HG03565 (cell line): ENCODE results near the gene KRTAP5-10.
"Not testable (repeated sequence)": the region's sequence is repeated elsewhere in the genome, so short reads cannot be mapped to it uniquely, and the experiment has no call there.

Experiments
- ATAC-seq: cut with Tn5 transposase; IDR thresholded peaks from one replicate; pipeline ENCODE4 v1.9.1; 2021; ENCODE audit warnings: mild to moderate bottlenecking, moderate library complexity; ENCODE audit not compliant: unreplicated experiment

KRTAP5-10 gene

DNA sequence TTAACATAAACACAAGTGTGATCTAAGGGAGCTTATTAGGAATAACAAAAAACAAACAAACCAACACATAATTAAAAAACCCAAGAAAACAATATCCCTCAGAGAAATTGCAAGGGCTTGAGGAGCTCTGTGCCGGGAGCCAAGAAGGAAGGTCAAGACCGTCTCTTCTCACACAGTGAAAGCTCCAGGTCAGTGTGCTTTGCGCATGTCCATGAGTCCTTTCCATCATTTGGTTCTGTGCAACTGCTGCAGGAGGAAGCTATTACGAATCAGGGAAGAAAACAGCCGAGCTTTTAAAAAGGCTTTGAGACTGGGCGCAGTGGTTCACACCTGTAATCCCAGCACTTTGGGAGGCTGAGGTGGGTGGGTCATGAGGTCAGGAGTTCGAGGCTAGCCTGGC is 23.0 kb upstream of the KRTAP5-10 start:
- ATAC-seq = no peak

GRCh38 chr11:71542879-71543777 is 22.2 kb upstream of the KRTAP5-10 start:
- no peak for ATAC-seq

DNA sequence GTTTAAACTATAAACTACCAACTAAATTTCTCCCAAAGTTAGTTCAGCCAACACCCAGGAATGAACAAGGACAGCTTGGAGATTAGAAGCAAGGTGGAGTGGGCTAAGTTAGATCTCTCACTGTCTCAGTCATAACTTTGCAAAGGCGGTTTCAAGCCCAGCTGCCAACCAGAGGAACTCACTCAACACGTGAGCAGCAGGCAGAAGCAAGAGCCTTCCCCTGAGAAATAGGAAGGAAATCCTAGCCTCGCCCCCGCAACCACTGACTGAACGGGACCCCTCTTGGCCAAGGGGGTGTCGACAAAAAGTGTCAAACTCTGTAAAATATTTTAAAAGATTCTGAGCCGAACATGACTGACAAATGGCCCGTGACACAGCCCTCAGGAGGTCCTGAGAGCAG is 21.5 kb upstream of the KRTAP5-10 start:
- no peak for ATAC-seq

DNA sequence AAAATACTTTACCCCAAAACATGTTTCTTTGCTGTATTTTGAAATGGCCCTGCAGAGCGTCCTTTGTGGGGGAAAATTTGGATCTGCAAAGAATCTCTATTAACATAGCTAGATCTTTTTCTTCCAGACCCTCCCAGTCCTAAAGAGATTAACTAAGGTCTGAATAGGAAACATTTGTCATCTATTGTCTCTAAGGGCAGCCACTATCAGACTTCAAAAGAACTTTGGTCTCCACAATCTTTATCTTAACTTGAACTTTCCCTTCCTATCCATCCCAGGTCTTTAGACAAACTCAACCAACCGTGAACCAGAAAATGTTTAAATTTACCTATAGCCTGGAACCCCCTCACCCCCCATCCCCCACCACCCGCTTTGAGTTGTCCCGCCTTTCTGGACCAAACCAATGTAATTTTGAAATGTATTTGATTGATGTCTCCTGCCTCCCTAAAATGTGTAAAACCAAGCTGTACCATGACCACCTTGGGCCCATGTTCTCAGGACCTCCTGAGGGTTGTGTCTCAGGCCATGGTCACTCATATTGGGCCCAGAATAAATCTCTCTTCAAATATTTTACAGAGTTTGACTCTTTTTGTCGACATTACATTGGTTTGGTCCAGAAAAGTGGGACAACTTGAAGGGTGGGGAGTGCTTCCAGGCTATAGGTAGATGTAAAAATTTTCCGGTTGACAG is 20.7 kb upstream of the KRTAP5-10 start:
- ATAC-seq = no peak

DNA sequence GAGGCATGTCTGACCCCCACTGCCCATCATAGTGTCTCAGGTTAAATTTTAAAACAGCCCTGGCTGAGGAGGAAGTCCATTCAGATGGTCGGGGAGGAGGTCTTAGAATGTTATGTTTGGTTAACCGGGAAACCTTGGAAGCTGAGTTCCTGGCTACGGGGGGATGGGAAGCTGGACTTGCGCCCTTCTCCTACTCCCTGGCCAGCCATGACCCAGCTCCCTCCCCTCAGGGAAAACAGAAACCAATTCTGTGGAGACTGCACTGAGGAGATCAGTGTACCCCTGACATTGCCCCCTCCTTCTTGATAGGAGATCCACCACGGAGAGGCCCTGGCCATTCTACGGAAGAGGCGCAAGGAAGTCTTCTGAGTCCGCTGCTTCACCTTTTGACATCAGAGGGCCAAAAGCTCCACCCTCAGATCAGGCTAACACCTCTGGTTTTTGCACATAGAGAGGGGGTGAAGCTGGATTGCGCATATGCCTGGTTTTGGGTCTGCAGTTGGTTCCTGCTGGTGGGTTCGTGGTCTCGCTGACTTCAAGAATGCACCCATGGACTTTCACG is 19.9 kb upstream of the KRTAP5-10 start:
- no peak for ATAC-seq

DNA sequence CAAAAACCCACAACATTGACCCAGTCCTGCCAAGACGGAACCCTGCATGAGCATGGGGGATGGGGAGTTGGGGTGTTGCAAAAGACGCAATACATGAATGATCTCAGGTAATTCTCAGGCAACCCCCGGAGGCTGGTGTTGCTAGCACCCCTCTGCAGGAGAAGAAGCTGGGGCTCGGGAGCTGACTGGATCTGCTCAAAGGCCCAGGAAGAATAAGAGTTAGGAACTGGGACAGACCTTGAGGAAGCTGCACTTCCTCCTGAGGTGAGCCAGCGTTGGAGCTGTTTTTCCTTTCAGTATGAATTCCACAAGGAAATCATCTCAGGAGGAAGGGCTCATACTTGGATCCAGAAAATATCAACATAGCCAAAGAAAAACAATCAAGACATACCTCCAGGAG is 17.2 kb upstream of the KRTAP5-10 start, which contains the start of gene KRTAP5-9:
KRTAP5-9 (plus strand) TSS at position 301 of the 400 bp plus-strand sequence. CDS start 238 bp downstream, outside the sequence.
- ATAC-seq = no peak

GRCh38 chr11:71548716-71549151 is 16.6 kb upstream of the KRTAP5-10 start:
- ATAC-seq = no peak

DNA sequence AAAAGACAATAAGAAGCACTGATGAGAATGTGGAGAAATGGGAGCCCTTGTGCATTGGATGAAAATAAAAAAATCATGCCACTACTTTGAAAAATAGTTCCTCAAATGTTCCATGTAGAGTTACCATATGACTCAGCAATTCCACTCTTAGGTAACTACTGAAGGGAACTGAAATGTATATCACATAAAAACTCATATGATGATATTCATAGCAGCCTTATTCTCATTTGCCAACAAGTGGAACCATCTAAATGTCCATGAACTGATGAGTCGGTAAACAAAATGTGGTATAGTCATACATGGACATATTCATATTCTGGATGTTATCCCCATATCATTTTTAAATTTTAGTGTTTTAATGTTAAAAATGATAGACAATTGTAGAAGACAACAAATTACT is 13.7 kb upstream of the KRTAP5-10 start:
- ATAC-seq = no peak

GRCh38 chr11:71554996-71555395 is 10.4 kb upstream of the KRTAP5-10 start:
- no peak for ATAC-seq

DNA sequence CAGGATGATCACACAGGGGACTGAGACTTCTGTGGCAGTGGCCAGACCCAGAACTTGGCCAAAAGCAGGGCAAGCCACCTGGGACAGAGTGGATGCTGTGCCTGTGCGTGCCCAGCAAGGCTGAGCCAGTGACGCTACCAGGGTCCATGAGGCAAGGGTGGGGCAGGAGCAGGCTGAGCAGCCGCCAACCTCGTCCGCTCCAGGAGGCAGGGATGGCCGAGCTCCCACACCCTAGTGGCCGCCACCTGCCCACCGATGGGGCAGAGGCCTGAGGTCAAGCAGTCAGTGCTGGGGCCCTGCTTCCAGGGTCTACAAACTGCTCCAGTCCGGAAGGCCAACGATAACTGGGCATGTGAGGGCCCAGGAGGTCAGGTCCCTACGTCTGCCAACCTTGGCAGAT is 9.9 kb upstream of the KRTAP5-10 start:
- ATAC-seq = no peak

DNA sequence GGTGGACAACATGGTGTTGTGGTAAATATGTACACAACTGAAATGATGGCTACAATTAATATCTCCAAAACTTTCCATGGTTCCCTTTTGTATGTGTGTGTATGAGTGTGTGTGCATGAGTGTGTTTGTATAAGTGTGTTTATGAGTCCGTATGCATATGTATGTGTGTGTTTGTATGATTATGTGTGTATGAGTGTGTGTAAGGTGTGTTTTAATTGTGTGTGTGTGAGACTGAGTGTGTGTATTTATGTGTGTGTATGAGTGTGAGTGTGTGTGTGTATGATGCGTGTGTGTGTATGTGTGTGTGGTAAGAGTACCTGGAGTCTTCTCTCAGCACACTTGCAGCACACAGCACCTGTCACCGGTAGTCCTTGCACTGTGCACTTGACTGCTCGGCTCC is 9.3 kb upstream of the KRTAP5-10 start:
- no peak for ATAC-seq

GRCh38 chr11:71557257-71557656 is 8.1 kb upstream of the KRTAP5-10 start:
- ATAC-seq = no peak

GRCh38 chr11:71558996-71559395 is 6.4 kb upstream of the KRTAP5-10 start:
- ATAC-seq = no peak

DNA sequence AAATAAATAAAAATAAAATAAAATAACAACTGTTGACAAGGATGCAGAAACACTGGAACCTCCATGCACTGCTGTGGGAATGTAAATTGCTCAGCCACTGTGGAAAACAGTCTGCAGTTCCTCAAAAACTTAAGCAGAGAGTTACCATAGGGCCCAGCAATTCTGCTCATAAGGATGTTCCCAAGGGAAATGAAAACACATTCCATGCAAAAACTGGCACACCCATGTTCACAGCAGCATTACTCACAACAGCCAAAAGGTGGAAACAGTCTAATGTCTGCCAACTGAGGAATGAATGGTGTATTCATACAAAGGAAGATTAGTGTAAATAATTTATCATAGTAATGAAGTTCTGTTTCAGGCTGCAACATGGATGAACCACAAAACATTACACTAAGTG is 3.2 kb upstream of the KRTAP5-10 start:
- no peak for ATAC-seq

DNA sequence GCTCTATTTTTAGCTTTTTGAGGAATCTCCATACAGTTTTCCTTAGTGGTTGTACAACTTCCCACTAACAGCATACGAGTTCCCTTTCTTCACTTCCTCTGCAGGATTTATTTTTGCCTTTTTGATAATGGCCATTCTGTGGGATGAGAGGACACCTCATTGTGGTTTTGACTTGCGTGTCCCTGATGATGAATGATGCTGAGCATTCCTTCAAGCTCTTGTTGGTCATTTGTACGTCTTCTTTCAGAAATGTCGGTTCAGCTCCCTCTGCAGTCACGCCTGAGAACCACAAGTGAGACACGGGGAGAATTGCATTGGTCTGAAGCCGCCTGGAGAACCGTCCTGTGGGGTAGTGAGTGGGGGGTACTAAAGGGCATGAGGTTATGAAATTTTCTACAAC is 2.0 kb upstream of the KRTAP5-10 start:
- ATAC-seq = no peak

GRCh38 chr11:71564430-71564829 is 933 bp upstream of the KRTAP5-10 start:
- no peak for ATAC-seq

DNA sequence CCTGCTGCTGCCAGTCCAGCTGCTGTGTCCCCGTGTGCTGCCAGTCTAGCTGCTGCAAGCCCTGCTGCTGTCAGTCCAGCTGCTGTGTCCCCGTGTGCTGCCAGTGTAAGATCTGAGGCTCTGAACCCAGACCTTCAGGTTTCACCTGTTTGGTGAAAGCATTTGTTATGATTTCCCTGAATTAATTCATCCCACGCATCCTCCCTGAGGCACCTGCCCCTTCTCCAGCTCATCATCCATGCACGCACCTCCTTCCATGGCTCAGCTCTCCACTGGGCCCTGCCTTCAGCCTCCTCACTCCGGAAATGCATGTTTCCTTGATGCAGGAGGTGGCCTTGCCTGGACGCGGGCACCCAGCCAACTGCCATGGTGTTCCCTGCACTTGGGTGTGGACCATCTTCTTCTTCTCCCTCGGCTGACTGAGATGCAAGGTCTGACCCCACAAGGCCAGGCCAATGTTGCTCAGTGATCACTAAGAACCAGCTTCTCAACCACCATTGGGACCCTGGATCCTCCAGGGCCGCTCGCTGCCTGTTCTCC is 788 bp downstream of the KRTAP5-10 start:
- ATAC-seq = no peak

- ATAC-seq = not testable (repeated sequence)
Observed at GRCh38 chr11:71566626-71567599, 1.6 kb downstream of the KRTAP5-10 start.

DNA sequence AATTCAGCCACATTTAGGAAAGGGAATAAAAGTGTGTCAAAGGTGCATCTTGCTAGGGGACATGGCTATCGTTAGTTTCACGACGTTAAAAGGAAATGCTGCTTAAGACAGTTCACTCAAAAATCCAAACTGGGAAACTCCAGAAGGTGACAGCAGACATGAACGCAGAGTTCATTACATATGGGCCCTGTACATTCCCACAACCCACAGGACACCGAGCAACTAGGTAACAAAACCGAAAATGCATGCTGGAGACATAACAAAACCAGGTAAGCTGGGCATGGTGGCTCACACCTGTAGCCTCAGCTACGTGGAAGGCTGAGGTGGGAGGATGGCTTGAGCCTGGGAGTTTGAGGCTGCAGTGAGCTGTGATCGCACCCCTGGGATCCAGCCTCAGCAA is 2.3 kb downstream of the KRTAP5-10 start:
- ATAC-seq = not testable (repeated sequence)

DNA sequence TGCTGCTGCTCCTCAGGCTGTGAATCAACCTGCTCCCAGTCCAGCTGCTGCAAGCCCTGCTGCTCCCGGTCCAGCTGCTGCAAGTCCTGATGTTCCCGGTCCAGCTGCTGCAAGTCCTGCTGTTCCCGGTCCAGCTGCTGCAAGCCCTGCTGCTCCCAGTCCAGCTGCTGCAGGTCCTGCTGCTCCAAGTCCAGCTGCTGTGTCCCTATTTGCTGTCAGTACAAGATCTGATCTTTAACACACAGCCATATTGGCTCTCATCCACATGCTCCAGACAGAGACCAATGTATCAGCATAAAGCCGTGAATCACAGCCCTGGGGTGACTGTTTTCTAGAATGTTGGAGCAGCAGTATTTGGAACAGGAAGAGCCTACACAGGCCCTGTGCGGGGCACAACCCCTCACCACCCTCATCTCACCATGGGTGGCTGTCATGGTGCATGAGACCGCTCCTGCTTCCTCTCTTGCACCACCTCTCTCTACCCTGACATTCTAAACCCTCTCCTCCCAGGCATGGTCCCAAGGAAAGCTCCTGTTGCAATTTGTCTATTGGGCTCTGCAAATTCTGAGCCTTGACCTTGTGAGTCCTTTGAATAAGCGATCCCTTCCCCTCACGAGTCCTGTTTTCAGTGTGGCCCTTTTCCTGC is 3.5 kb downstream of the KRTAP5-10 start:
- no peak for ATAC-seq
